ENCODE measurements around the gene SUGCT.

- TF ChIP-seq CTCF (IDR thresholded peaks at IDR 0.05; ENCODE audit: low read length), result no peak
- no peak for TF ChIP-seq EZH2phosphoT487 (IDR thresholded peaks at IDR 0.05; ENCODE audit: low read length)
- TF ChIP-seq EZH2 (optimal IDR thresholded peaks at IDR 0.05; ENCODE audit: low read depth, low read length), result no peak
Observed at GRCh38 chr7:40530292-40530691, 395.5 kb downstream of the SUGCT start.
